Stimulated activated CD4-positive, alpha-beta T cell treated with anti-CD3 and anti-CD28 coated beads, TNF-alpha, amount 100 ng/mL, for 24 hours (primary cell): ENCODE measurements around the gene HDLBP.
"Not testable (repeated sequence)": the region's sequence is repeated elsewhere in the genome, so short reads cannot be mapped to it uniquely, and the experiment has no call there.

Experiments
- DNase-seq, 3 experiments: peaks; one replicate each; pipeline ENCODE4 v3.0.0-alpha.2; 2020; ENCODE audit warnings: low read depth in 3 of 3

Gene HDLBP

DNA sequence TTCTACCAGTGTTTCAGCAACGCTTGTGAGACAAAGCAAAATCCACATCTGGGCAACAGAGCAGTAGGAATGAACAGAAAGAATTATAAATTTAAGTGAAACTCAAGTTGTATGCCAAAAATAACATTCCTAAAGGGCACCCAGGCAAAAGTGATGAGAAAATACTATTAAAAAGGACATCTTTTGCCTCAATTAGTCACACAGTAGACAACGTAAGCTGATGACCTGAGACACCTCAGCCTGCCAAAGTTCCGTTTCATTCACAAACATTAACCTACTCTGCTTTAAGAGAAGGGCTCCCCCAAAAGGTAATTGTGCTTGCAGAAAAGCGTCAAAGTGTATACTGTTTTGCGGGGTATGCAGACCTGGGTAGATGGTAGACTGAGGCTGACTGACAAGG, 7.2 kb downstream of the HDLBP start:
- no peak for DNase-seq

DNA sequence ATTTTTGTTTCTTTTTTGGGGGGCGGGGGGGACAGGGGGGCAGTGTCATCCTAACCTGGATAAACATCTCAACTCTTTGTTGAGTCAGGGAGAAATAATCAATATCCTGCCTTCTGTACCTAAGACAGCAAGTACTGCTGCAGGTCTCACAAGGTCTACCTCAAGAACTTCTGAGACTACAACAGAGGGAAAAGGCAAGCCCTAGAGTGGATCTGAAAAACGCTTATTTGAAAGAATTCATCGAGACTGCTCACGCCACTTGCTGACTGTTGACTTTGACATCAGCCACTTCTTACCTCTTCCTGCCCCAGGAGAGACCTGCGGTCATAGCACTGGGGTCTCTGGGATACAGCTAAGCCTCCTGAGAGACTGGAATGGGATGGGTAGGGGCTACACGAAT, 8.4 kb downstream of the HDLBP start:
- DNase-seq = no peak

GRCh38 chr2:241304039-241304670, 11.3 kb downstream of the HDLBP start:
- DNase-seq = no peak

DNA sequence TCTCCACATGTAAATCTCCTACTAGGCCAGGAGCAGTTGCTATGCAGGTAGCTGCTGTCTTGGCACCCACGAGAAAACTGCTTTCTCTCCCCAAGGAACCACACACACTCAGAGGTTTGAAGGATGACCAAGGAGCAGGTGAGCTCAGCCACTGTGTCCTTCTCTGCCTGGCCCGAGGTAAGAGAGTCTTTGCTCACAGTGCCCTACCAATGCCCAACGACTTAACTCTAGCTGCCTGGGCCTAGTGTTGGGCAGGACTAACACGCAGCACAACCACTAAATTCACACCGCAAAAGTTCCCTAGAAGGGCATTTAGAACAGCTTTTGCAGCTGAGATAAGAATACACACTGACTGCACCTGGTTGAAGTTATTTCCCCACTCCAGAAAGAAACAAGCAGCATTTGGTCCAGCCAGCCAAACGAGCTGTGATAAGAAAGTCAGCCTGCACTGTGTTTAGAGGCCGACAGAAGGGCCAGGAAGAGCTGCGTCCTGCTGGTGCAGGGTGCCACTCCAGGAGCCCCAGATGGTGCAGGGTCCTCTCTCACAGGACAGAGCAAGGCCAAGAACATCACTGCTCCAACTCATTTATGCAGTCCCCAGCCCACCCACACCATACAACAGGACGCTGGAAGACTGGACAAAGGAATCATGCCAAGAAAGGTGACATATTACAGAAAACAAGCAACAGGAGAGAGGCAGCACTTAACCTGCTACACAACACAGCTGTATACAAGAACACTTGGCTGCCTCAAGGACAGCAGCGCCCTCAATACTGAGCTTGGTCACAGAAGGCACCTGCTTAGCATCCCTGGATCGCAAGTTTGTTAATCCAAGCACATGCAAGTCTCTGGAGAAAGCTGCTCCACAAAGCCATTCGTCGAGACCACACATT, 12.5 kb downstream of the HDLBP start:
- no peak for DNase-seq

- no peak for DNase-seq
These were observed 13.4 kb downstream of the HDLBP start for GRCh38 chr2:241302083-241302482.

GRCh38 chr2:241300000-241300399, 15.5 kb downstream of the HDLBP start:
- peak in 1 of 3 experiments; percentile 23 for DNase-seq

DNA sequence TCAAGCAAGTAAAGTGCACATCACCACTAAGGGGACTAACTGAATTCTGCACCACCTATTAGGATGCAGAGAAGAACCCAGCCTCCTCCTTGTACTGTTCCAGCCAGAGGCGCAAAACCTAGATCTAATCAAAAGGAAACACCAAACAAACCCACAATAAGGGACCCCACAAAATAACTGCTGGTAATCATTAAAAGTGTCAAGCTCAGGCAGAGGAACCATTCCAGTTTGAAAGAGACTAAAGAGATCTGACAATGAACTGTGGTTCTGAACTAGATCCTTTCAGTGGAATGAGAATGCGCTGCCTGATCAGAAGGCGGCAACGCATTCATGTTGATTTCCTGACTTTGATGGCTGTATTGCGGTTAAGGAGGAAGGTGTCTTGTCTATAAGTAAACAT, 16.8 kb downstream of the HDLBP start:
- no peak for DNase-seq

DNA sequence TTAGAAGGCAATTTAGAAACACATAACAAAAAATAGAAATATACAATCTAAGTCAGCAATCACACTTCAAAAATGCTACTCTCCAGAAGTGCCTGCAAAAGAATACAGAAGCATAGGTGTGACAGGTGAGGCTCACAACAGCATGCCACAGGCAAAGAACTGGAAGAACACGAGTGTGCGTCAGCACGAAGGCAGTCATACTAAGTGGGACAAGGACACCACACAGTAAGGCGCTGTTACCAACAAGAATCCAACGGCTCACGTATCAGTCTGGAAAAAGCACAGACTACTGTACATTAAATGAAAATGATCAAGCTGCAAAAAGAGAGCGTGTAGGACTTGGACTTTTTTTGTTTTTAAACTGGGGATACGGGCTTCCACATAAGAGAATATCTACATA, 18.7 kb downstream of the HDLBP start:
- DNase-seq = no peak

DNA sequence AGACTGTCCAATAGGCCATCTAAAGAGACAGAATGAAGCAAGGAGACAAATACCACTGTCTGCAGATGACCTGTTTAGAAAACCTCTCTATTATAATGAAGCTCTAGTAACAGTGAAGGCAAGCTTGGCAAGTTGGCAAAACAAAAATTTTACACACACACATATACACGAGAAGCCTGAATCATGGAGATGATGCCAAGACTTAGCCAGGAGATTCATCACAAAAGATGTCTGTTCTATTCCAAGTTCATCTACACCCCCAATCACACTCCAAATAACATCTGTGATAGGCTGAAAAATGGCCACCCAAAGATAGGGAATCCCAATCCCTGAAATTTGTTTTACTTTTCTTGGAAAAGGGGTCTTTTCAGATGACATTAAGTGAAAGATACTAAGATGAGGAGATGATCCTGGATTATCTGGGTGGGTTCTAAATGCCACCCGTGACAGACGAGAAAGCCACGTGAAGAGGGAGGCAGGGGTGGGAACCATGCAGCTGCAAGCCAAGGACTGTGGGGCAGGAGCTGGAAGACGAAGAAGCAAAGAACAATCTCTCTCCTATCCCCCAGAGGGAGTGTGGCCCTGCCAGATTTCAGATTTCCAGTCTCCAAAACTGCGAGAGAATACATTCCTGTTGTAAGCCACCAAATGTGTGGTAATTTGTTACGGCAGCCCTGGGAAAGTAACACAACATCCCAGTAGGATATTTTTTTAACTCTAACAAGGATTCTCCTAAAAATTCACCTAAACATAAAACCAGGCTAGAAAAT, 20.0 kb downstream of the HDLBP start:
- no peak for DNase-seq

GRCh38 chr2:241293378-241293797, 22.1 kb downstream of the HDLBP start:
- DNase-seq = not testable (repeated sequence)

GRCh38 chr2:241291977-241292376, 23.5 kb downstream of the HDLBP start:
- no peak for DNase-seq

GRCh38 chr2:241291153-241291552, 24.3 kb downstream of the HDLBP start:
- no peak for DNase-seq

DNA sequence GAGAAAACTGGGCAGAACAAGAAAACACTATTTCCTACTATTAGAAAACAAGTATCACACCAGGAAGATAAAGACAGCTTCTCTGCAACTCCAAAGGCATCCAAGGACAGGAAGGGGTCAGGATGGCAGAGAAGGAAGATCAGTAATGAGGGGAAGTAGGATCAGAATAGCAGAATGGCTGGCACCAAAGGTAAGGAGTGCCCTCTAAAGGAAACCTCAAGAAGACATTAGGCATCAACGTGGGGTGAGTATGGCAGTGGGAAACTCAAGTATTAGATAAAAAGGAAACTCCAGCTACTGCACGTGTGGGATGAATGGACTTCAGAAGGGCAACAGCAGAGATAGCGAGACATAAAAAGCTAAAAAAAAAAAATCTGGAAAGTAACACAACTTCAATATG, 25.9 kb downstream of the HDLBP start:
- DNase-seq = no peak

DNA sequence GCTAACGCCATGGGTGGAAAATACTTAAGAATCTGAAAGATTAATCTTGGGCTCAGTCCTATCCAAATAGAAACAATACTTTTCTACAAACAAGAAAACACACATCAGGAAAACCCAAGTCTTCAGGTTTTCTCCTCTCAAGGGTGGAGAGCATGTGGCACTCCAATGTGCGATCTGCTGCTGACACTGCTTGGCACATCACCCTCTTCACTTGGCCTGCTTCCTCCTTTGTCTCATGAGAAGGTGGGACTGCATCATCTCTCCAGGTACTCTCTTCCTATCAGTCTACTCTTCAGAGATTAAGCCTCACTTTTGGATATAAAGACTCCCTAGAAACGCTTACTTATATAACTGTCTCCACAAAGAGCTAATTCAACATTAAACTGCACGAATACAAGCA, 26.4 kb downstream of the HDLBP start:
- DNase-seq = no peak

DNA sequence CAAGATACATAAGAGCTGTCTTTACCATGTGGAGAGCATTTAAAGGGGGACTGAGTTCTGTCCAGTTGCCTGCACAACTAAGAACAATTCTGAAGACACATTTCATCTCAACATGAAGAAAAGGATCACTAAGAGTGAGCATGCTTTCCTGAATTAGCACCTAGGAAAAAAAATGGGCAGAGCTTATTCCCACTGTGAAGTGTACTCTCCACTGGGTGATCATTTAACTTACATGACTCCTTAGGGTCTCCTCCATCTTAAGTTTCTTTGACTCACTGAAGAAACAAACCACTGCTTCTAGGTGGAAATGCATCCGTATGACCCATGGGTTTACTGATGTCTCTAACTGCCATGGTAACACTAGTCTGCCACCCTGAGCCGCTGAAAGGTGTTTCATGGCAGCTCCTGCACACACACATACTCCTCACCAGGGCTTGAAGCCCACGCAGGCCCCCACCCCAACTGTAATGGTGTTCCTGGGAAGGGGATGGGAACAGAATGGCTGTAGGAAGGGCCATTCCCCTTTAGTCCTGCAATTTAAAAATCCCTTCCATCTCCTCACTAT, 27.1 kb downstream of the HDLBP start:
- DNase-seq = no peak

DNA sequence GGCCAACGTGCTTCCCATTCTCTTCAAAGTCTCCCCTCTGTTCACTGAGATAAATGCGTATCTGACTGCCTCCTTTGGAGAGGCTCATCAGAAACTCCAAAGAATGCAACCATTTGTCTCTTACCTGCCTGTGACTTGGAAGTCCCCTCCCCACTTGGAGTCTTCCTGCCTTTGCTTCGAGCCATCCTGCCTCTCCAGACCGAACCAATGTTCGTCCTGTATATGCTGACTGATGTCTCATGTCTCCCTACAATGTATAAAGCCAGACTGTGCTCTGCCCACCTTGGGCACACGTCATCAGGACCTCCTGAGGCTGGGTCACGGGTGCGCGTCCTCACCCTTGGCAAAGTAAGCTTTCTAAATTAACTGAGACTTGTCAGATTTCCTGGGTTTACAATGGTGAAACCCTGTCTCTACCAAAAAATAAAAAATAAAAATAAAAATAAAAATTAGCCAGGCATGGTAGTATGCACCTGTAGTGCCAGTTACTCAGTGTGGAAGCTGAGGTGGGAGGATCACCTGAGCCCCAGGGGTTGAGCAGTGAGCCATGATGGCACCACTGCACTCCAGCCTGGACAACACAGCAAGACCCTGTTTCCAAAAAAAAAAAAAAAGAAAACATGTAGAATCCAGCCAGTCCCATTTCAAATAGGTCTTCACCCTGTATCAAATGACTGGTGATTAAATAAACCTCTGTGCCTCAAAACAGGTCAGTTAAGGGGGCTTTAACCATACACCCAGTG, 29.0 kb downstream of the HDLBP start:
- DNase-seq = no peak

DNA sequence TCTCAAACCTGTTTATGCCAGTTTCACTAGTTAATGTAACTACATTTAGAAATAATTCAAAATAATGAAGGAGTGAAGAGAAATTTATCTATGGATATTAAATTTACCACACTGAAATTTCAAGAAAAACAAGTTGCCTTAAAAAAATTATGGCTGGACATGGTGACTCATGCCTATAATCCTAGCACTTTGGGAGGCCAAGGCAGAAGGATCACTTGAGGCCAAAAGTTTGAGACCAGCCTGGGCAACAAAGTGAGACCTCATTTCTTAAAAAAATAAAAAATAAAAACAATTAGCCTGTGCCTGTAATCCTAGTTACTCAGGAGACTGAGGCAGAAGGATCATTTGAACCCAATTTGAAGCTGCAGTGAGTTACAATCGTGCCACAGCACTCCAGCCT, 29.9 kb downstream of the HDLBP start:
- no peak for DNase-seq

- no peak for DNase-seq
These were observed 32.9 kb downstream of the HDLBP start for GRCh38 chr2:241282555-241282954.

- no peak for DNase-seq
These were observed 35.2 kb downstream of the HDLBP start for GRCh38 chr2:241280291-241280690.

DNA sequence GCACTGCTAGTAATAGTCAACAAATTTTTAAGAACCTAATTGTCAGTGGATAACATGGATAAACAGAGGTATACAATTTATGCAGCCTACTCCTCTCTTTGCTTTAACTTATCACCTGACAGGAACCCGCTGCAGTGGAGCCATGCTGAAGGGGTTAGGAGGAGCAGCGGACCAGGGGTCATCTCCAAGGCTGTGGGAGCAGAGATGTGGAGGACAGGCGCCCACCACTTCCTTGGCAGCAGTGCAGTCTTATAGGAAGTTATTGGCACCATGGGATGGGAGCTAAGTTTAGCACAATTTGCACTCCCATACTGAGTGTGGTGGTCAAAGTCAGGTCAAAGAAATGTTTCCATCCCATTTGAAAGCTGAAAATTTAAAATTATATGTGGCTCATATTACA, 35.6 kb downstream of the HDLBP start:
- no peak for DNase-seq

DNA sequence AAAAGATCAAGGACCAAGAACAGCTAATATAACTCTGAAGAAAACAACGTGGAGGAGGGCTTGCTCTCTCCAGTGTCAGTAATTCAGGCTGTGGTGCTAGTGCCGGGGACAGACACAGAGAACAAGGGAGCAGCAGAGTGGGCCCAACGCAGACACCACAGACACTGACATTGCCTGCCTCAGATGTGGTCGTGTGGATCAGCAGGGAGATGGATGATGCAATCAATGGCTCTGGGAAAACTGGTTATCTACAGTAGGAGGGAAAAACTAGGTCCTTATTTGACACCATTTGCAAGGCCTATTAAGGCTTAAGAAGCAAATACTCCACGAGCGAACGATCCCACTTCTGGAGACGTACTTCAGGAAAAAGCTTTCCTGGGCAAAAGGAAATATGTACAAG, 36.1 kb downstream of the HDLBP start:
- DNase-seq = no peak

DNA sequence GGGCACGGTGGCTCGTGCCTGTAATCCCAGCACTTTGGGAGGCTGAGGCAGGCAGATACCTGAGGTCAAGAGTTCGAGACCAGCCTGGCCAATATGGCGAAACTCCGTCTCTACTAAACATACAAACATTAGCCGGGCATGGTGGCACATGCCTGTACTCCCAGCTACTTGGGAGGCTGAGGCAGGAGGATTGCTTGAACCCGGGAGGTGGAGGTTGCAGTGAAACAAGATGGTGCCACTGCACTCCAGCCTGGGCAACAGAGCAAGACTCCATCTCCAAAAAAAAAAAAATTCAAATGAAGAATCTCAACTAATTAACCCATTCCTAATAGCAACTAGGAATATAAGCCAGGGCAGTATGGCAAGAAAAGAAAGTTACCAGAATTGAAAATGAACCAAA, 37.2 kb downstream of the HDLBP start:
- DNase-seq = not testable (repeated sequence)
